Measurements from ENCODE around the gene MYO16.
"Not testable (repeated sequence)": the region's sequence is repeated elsewhere in the genome, so short reads cannot be mapped to it uniquely, and the experiment has no call there.

Gene MYO16

GRCh38 chr13:108903613-108904012 lies 274.2 kb downstream of the MYO16 start:
- no peak for DNase-seq

- DNase-seq: no peak
These were observed 282.4 kb downstream of the MYO16 start for GRCh38 chr13:108911807-108912206.

GRCh38 chr13:108913731-108914130 lies 284.3 kb downstream of the MYO16 start:
- not testable (repeated sequence) for DNase-seq

GRCh38 chr13:108915095-108915633 lies 285.8 kb downstream of the MYO16 start:
- peak in 1 of 2 experiments; percentile 1 for DNase-seq

- no peak for DNase-seq
These were observed 286.5 kb downstream of the MYO16 start for GRCh38 chr13:108915634-108916512.

- DNase-seq: no peak
These were observed 288.2 kb downstream of the MYO16 start for GRCh38 chr13:108917581-108917980.

- no peak for DNase-seq
These were observed 289.9 kb downstream of the MYO16 start for GRCh38 chr13:108919036-108919907.

GRCh38 chr13:108920137-108920536 lies 290.7 kb downstream of the MYO16 start:
- no peak for DNase-seq

- no peak for DNase-seq
These were observed 291.8 kb downstream of the MYO16 start for GRCh38 chr13:108921238-108921637.

GRCh38 chr13:108922108-108922507 lies 292.7 kb downstream of the MYO16 start:
- no peak for DNase-seq

- DNase-seq: no peak
These were observed 294.1 kb downstream of the MYO16 start for GRCh38 chr13:108923386-108924047.

GRCh38 chr13:108924134-108924533 lies 294.7 kb downstream of the MYO16 start:
- DNase-seq: no peak

GRCh38 chr13:108924541-108924940 lies 295.1 kb downstream of the MYO16 start:
- DNase-seq: no peak

GRCh38 chr13:108925070-108925469 lies 295.7 kb downstream of the MYO16 start:
- DNase-seq: no peak

- no peak for DNase-seq
These were observed 297.5 kb downstream of the MYO16 start for GRCh38 chr13:108926862-108927261.

GRCh38 chr13:108927615-108928014 lies 298.2 kb downstream of the MYO16 start:
- DNase-seq: no peak

- DNase-seq: no peak
These were observed 300.3 kb downstream of the MYO16 start for GRCh38 chr13:108929532-108930206.

- DNase-seq: no peak
These were observed 302.8 kb downstream of the MYO16 start for GRCh38 chr13:108932196-108932595.

GRCh38 chr13:108933061-108933460 lies 303.6 kb downstream of the MYO16 start:
- no peak for DNase-seq

GRCh38 chr13:108938155-108938554 lies 308.7 kb downstream of the MYO16 start:
- no peak for DNase-seq

GRCh38 chr13:108940121-108940520 lies 310.7 kb downstream of the MYO16 start:
- DNase-seq: no peak

- DNase-seq: no peak
These were observed 314.4 kb downstream of the MYO16 start for GRCh38 chr13:108943842-108944241.
